ENCODE data around the gene GAN.

DNA sequence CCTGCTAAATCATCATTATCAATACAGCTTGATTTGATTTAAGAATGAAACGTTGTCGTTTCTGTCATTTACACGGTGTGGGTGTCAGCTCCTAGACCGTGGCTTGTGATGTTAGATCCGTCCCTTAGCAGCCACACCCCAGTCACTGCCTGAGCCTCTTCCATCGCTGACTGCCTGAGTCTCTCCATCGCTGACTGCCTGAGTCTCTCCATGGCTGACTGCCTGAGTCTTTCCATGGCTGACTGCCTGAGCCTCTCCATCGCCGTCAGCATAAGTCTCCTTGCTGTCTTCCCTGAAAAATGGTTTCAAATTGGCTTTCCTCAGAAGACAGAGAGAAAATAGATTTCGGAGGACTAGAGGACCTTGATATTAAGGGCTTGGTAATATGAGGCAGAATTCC is 76.1 kb downstream of the GAN start:
- TF ChIP-seq, protein P1, sequence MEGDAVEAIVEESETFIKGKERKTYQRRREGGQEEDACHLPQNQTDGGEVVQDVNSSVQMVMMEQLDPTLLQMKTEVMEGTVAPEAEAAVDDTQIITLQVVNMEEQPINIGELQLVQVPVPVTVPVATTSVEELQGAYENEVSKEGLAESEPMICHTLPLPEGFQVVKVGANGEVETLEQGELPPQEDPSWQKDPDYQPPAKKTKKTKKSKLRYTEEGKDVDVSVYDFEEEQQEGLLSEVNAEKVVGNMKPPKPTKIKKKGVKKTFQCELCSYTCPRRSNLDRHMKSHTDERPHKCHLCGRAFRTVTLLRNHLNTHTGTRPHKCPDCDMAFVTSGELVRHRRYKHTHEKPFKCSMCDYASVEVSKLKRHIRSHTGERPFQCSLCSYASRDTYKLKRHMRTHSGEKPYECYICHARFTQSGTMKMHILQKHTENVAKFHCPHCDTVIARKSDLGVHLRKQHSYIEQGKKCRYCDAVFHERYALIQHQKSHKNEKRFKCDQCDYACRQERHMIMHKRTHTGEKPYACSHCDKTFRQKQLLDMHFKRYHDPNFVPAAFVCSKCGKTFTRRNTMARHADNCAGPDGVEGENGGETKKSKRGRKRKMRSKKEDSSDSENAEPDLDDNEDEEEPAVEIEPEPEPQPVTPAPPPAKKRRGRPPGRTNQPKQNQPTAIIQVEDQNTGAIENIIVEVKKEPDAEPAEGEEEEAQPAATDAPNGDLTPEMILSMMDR (IDR thresholded peaks at IDR 0.05; ENCODE audit: insufficient read depth, low read length): no peak
- TF ChIP-seq POLR2AphosphoS5 (IDR thresholded peaks at IDR 0.05; ENCODE audit: low read depth) (no peak), GABPA (IDR thresholded peaks at IDR 0.05; ENCODE audit: low read depth) (no peak), SPI1 (IDR thresholded peaks at IDR 0.05; ENCODE audit: borderline replicate concordance, low read depth) (no peak)
- TF ChIP-seq, protein P2, sequence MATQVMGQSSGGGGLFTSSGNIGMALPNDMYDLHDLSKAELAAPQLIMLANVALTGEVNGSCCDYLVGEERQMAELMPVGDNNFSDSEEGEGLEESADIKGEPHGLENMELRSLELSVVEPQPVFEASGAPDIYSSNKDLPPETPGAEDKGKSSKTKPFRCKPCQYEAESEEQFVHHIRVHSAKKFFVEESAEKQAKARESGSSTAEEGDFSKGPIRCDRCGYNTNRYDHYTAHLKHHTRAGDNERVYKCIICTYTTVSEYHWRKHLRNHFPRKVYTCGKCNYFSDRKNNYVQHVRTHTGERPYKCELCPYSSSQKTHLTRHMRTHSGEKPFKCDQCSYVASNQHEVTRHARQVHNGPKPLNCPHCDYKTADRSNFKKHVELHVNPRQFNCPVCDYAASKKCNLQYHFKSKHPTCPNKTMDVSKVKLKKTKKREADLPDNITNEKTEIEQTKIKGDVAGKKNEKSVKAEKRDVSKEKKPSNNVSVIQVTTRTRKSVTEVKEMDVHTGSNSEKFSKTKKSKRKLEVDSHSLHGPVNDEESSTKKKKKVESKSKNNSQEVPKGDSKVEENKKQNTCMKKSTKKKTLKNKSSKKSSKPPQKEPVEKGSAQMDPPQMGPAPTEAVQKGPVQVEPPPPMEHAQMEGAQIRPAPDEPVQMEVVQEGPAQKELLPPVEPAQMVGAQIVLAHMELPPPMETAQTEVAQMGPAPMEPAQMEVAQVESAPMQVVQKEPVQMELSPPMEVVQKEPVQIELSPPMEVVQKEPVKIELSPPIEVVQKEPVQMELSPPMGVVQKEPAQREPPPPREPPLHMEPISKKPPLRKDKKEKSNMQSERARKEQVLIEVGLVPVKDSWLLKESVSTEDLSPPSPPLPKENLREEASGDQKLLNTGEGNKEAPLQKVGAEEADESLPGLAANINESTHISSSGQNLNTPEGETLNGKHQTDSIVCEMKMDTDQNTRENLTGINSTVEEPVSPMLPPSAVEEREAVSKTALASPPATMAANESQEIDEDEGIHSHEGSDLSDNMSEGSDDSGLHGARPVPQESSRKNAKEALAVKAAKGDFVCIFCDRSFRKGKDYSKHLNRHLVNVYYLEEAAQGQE (IDR thresholded peaks at IDR 0.05; ENCODE audit: insufficient replicate concordance, low read depth): no peak

All from HL-60 (cell line).